ENCODE measurements around the gene ETV1. TPM values are rescaled to one million over a fixed set of nuclear protein-coding genes. Genes with fewer than 3 reads are reported as not detected.

ETV1 gene
- total RNA-seq, 1 experiment from 2014 or later: 4.2 TPM

GRCh38 chr7:13988731-13989125, 738 bp downstream of the ETV1 start:
- in situ Hi-C loops (cut with HindIII; ENCODE audit: low sequenced_read_pairs): no loop called here
- peak; percentile 86 for DNase-seq (ENCODE audit: low spot score)

- DNase-seq (ENCODE audit: low spot score): peak; percentile 65
- in situ Hi-C loops (cut with HindIII; ENCODE audit: low sequenced_read_pairs): no loop called here
Measured at GRCh38 chr7:13988065-13988464, 1.4 kb downstream of the ETV1 start.

GRCh38 chr7:13987395-13987794, 2.1 kb downstream of the ETV1 start:
- in situ Hi-C loops (cut with HindIII; ENCODE audit: low sequenced_read_pairs): no loop called here
- peak; percentile 31 for DNase-seq (ENCODE audit: low spot score)

GRCh38 chr7:13986208-13986607, 3.3 kb downstream of the ETV1 start:
- in situ Hi-C loops (cut with HindIII; ENCODE audit: low sequenced_read_pairs): no loop called here

GRCh38 chr7:13984831-13985685, 4.4 kb downstream of the ETV1 start:
- peak; percentile 69 for DNase-seq (ENCODE audit: low spot score)

More at GRCh38 chr7:13986208-13986607, 3.3 kb downstream of the ETV1 start:
- peak; percentile 76 for DNase-seq (ENCODE audit: low spot score)

GRCh38 chr7:13984061-13984460, 5.4 kb downstream of the ETV1 start:
- DNase-seq (ENCODE audit: low spot score): peak; percentile 47
- in situ Hi-C loops (cut with HindIII; ENCODE audit: low sequenced_read_pairs): no loop called here

More at GRCh38 chr7:13984831-13985685, 4.4 kb downstream of the ETV1 start:
- in situ Hi-C loops (cut with HindIII; ENCODE audit: low sequenced_read_pairs): no loop called here

- peak; percentile 54 for DNase-seq (ENCODE audit: low spot score)
- in situ Hi-C loops (cut with HindIII; ENCODE audit: low sequenced_read_pairs): no loop called here
Measured at GRCh38 chr7:13982940-13983677, 6.4 kb downstream of the ETV1 start.

GRCh38 chr7:13981070-13981469, 8.4 kb downstream of the ETV1 start:
- peak; percentile 92 for DNase-seq (ENCODE audit: low spot score)

GRCh38 chr7:13980474-13980873, 9.0 kb downstream of the ETV1 start:
- in situ Hi-C loops (cut with HindIII; ENCODE audit: low sequenced_read_pairs): no loop called here
- peak; percentile 48 for DNase-seq (ENCODE audit: low spot score)

More at GRCh38 chr7:13981070-13981469, 8.4 kb downstream of the ETV1 start:
- in situ Hi-C loops (cut with HindIII; ENCODE audit: low sequenced_read_pairs): no loop called here

GRCh38 chr7:13979671-13980435, 9.6 kb downstream of the ETV1 start:
- DNase-seq (ENCODE audit: low spot score): peak; percentile 61
- in situ Hi-C loops (cut with HindIII; ENCODE audit: low sequenced_read_pairs): no loop called here

GRCh38 chr7:13976594-13976993, 12.9 kb downstream of the ETV1 start:
- in situ Hi-C loops (cut with HindIII; ENCODE audit: low sequenced_read_pairs): no loop called here
- no peak for DNase-seq (ENCODE audit: low spot score)

- in situ Hi-C loops (cut with HindIII; ENCODE audit: low sequenced_read_pairs): no loop called here
- DNase-seq (ENCODE audit: low spot score): peak; percentile 81
Measured at GRCh38 chr7:13965077-13965476, 24.4 kb downstream of the ETV1 start.

- DNase-seq (ENCODE audit: low spot score): peak; percentile 71
Measured at GRCh38 chr7:13963925-13964324, 25.5 kb downstream of the ETV1 start.

GRCh38 chr7:13955494-13955893, 34.0 kb downstream of the ETV1 start:
- peak; percentile 66 for DNase-seq (ENCODE audit: low spot score)
- in situ Hi-C loops (cut with HindIII; ENCODE audit: low sequenced_read_pairs): no loop called here

More at GRCh38 chr7:13963925-13964324, 25.5 kb downstream of the ETV1 start:
- in situ Hi-C loops (cut with HindIII; ENCODE audit: low sequenced_read_pairs): no loop called here

- in situ Hi-C loops (cut with HindIII; ENCODE audit: low sequenced_read_pairs): no loop called here
- DNase-seq (ENCODE audit: low spot score): peak; percentile 82
Measured at GRCh38 chr7:13953368-13953767, 36.1 kb downstream of the ETV1 start.

- peak; percentile 90 for DNase-seq (ENCODE audit: low spot score)
- in situ Hi-C loops (cut with HindIII; ENCODE audit: low sequenced_read_pairs): no loop called here
Measured at GRCh38 chr7:13952921-13953320, 36.5 kb downstream of the ETV1 start.

- in situ Hi-C loops (cut with HindIII; ENCODE audit: low sequenced_read_pairs): no loop called here
- no peak for DNase-seq (ENCODE audit: low spot score)
Measured at GRCh38 chr7:13949939-13950338, 39.5 kb downstream of the ETV1 start.

GRCh38 chr7:13949445-13949844, 40.0 kb downstream of the ETV1 start:
- DNase-seq (ENCODE audit: low spot score): no peak
- in situ Hi-C loops (cut with HindIII; ENCODE audit: low sequenced_read_pairs): no loop called here

GRCh38 chr7:13948019-13948801, 41.3 kb downstream of the ETV1 start:
- in situ Hi-C loops (cut with HindIII; ENCODE audit: low sequenced_read_pairs): no loop called here
- DNase-seq (ENCODE audit: low spot score): peak; percentile 74

Data from G401 (cell line).